NCI-H146 treated with DMSO at 0.1 percent for 48 hours (cell line): Measurements from ENCODE around the gene PIGU.
A peak's percentile ranks its signal among the peaks of the same experiment; 100 is the strongest.

Source experiments
- DNase-seq: peaks from one replicate; lab custom pipeline; 2025; ENCODE audit not compliant: unreplicated experiment; lab: John Stamatoyannopoulos, UW

Gene PIGU

DNA sequence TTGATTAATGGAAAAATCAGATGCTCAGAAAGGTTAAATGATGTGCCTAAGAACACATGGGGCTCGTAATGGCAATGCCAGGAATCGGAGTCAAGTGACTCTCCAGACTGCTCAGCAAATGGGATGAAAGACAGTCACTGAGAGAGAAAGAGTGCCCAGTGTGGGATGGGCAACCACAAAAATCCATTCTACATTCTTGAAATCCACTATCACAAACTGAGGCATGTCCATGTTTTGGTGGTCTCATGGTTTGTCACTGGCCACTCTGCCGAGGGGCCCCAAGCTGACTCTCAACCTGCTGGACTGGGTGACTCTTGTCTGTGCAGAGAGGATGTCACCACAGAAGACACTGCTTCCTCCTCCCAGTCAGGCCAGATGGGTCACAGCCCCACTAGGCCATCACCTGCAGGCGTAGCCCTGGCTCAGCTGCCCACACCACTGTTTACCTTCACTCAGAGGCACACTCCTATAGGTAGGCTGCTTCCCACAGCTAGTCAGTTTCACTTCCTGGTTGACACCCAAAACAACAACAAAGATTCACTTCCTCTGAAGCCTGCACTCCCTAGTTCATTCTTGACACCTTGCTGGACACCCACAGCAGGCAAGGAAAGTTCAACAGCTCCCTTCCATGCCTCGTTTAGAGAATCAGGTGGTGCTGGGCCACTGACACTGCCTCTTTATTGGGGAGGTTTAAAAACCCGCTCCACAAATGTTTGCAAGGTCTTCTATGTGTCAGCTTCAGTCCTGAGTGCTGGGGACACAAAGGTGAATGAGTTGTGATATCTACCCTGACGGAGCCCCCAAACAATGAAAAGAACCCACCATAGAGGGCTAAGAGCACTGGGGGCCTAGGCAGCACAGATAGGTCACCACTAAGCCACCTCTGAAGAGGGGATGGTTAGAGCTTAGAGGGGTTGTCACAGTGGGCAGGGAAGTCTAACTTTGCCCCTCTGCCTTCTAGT is 96.6 kb downstream of the PIGU start:
- DNase-seq: no peak

DNA sequence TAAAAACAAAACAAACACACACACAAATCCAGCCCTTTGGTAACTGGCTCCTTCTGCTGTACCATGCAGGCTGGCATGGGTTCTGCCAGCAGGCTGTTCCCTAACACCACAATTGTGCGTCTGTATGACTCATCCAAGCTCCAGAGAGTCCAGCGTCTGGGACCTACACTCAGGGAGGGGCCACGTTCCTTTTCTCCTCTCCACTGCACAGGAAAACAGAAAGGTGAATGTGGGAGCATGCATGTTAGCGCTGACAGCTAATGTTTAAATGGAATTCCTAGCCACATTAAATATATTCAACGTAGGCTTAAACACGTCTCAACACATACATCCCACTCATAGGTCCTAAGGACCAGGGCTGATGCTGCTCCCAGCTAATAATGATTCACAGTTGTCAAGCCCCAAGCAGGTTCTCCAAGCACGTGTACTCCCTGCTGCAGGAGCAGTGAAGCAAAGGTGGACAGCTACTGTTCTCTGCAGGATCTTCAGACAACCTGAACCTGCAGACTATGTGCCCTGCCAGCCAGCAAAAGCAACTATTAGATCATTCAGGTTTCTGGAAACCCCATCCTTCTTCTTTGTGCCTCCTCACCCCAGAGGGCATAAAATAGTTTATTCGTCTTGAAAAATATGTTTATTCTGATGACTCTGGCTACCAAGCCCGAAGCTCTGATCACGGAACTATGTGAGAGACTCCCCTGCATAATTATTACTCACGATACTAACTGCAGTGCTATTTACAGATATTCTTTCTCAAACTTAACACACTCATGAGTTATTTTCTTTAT is 97.5 kb downstream of the PIGU start:
- no peak for DNase-seq

DNA sequence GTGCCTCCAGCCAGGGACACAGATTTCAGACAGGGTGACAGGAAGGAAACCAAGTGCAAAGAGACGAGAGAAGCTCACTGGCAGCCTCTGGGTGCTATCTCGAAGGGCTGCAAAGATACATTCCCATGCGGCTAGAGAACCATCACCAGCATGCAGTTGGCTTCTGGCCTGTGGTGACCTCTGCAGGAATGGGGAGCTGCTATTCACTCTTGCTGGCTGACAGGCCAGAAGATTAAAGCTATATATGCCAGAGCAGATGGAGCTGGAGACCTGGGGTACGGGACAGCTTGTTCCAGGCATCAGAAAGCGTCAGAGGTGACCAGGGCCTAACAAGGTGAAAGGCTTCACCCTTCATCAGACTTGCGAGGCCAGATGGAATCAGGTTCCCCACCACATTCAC is 98.4 kb downstream of the PIGU start:
- DNase-seq: no peak

DNA sequence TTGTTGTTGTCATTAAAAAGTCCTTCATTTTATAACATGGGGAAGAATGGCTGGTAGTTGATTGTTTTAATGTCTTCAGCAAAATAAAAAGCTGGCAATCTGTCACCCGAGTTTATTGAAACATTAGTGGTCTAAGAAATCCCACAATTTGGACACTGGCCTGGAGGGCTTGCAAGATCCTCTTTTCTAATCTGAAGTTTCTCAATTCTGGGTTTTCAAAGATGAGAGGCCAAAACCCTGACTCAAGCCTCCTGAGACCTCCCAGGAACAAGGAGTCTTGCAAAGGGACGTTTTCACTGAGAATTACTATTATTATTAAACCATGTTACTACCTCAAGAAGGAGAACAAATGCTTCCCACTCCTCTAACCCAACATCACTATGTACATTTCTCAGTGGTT is 98.9 kb downstream of the PIGU start:
- no peak for DNase-seq

DNA sequence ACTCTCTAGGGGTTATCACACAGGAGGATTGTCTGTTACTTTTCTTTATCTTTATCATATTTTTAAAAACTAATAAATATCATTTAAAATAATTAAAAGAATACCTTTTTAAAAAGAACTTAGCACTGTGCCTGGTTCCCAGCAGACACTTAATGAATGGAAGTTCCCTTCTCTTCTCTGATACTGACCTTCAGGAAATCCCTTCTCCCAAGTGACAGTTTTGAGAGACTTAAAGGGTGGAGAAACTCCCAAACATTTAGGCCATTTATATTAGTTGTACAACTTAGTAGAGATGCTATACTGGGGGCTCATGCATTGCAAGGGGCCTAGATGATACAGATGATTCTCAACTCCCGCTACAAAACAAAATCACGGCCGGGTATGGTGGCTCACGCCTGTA is 99.8 kb downstream of the PIGU start:
- DNase-seq: no peak

DNA sequence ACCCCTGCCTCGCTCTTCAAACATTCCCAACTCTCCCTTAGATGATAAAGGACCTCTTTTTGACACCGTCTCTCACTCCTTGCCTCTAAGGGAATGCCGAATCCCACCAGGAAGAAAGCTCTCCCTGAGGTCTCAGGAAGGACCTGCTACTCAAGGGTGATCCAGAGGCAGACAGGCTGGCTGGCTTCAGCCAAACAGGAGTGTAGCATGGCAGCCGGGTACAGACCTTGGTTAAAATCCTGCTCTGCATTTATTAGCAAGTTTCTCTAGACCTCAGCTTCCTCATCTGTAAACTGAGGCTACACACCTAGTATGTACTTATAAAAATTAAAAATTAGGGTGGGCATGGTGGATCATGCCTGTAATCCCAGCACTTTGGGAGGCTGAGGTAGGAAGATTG is 101.1 kb downstream of the PIGU start:
- DNase-seq: no peak

DNA sequence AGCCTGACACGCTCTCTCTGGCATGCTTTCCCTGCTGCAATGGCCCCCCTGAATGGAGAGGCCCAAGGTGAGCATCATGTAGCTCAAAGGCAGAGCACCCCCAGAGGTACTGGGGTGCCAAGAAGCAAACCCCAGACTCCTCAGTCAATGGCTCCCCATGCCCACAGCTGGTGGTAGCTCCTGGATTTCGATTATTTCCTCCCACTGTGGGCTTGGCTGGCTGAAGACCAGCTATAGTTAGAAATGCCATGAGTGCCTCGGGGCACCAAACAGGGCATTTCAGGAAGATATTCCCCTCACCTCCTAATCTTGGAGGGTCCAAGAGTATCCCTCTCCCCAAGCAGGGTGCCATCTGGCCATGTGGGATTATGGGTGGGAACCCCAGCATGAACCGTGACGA is 101.6 kb downstream of the PIGU start:
- no peak for DNase-seq

DNA sequence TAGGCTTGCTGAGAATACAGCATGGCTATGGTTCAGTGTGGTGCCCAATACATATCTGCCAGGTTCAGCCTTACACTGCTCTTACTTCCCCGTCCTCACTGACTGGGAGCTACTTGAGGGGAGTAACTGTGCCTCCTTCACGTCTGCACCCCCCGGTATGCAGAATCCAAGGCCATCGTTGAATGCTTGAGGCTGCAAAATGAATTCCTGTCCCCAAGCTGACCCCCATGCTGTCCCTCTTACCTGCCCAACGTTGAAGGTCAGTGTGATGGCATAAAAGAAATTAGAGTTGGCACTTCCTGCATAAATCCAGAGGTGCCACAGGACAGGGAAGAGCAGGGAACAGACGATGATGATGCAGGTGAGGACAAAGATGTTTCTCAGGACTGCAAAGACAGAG is 102.0 kb downstream of the PIGU start:
- no peak for DNase-seq

DNA sequence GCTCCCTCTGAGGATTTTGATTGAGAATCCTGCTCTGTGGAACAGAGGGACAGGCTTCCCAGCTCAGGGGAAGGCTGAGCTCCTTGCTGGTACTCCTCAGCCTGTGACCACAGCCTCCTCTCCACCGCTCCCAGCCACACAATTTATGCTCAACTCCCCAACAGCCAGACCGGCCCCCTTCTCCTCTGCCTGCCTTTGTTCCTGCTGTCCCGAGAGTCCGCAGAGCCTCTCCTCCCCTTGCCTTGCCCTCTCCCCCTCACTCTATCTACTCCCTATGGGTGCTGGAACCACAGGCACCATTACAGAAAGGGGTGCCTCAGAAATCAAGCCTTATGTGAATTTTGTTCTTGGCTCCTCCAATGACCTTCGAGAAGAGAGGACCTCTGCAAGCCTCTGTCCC is 102.5 kb downstream of the PIGU start:
- no peak for DNase-seq

DNA sequence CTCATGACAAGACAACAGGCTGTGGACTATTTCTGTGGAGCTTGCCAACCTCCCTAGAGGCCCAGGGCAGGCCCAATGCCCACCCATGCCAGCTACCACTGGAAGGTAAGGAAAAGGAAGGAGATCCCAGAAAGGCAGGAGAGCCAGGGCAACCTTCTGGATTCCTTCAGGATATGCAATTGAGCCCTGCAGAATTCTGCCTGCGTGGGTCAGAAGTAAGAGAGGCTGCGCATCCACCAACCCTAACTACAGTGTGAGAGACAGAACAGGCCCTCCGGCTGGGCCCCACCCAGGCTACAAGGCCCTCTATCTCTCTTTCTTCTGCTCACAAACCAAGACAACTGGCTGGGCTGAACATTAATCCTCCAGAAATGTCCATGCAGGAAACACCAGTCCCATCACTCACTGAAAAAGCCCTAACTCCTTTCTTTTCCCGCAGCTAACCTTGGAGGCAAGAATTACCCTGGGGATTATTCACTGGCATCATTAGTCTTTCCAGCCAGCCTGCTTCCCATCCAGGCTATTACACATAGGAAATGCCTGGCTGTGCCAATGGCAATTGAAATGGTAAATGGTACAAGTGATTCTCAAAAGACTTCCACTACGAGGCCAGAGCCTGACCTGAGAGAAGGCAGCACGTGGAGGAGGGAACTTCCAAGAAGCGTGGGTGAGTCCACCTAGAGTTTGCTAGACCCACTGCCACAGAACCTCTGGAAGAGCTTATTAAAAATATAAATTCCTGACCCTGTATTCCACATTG is 103.2 kb downstream of the PIGU start:
- DNase-seq: no peak

DNA sequence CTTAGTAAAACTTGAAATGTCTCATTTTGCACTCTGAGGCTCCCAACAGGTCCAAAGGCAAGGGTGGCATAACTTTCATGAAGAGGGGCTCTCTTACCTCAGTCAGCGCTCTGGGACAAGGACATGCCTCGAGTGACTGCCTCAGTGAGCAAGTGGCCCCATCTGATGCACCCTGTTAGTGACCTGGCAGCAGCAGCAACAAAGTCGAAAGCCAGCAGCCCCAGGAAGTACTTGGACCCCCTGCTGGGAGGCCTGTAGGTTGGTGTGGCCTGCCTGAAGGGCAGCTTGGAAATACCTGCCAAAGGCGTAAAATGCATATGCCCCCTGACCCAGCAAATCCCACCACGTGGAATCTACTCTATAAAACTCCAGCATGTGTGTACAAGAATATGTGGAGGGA is 105.1 kb downstream of the PIGU start:
- no peak for DNase-seq

DNA sequence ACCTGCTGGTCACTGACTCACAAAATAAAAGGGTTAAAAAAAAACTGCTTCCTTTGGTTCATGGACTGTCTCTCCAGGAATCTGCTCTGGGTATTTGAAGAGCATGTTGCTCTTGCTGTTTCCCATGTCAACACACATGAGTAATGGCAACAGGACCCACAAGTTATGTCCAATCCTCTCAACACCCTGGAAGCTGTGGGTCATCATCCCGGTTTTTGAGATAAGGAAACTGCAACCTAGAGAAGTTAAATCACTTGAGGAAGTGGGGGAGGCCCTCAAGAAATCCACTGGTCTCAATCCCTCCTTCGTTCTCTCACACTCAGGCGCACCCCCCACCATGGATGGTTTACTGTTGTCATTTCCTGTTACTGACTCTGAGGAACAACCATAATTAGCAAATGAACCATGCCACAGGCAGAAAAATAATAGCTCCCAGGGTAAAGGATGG is 106.0 kb downstream of the PIGU start:
- no peak for DNase-seq

DNA sequence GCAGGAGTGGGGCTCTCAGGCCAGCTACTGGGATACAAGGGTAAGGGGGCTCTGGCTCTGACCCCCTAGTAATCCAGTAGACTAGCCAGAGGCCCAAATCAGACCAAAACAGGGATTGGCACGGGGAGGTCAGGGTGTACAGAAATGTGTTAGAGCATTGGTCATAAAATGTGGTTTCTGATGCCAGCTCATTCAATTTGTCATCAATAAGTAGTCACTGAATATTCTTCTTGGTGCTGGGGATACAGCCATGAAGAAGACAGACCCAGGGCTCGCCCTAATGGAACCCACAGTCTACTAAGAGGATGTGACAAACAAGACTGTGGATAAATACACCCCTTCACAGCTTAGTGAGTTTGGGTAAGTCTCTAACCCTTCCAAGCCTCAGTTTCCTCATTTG is 107.3 kb downstream of the PIGU start:
- DNase-seq: no peak

DNA sequence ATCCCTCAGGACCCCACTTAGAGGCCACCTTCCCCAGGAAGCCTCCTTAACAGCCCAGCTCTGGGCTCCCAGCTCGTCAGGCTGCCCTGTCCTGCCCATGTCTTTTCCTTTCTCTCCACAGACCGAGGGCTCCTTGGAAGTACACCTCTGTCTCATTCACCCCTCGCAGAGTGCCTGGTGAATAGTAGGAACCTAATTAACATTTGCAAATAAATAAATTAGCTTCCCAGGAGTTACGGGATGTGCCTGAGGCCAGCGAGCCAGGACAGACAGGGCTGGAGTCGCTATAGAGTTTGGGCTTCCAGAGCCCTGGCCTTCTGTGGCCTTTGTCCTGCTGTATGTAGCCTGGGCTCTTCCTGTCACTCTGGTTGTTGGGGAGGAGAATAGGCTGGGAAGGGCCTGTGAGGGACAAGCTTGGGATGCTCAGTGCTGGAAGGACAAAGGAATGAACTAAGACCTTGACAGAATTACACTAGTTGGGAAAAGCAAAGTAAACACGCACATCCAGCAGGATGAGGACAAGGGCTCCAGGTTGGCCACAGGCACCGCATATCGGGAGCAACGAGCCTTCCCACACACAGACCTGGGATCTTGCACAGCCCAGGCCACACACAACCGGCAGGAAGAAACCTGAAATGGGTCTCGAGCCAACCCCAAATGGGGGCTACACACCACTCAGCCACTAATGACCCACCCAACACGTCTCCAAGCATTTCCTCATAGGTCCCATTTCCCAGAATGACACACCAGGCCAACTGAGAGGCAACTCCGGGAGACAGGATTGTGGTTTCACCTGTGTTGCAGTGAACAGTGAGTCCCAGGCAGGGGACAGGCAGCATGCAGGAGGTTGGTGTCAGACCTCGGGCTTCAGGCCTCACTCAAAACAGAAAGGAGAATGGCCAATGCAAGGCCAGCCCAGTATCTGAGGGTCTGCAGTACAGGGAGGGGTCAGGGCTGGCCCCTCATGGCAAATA is 108.7 kb downstream of the PIGU start:
- DNase-seq: no peak

DNA sequence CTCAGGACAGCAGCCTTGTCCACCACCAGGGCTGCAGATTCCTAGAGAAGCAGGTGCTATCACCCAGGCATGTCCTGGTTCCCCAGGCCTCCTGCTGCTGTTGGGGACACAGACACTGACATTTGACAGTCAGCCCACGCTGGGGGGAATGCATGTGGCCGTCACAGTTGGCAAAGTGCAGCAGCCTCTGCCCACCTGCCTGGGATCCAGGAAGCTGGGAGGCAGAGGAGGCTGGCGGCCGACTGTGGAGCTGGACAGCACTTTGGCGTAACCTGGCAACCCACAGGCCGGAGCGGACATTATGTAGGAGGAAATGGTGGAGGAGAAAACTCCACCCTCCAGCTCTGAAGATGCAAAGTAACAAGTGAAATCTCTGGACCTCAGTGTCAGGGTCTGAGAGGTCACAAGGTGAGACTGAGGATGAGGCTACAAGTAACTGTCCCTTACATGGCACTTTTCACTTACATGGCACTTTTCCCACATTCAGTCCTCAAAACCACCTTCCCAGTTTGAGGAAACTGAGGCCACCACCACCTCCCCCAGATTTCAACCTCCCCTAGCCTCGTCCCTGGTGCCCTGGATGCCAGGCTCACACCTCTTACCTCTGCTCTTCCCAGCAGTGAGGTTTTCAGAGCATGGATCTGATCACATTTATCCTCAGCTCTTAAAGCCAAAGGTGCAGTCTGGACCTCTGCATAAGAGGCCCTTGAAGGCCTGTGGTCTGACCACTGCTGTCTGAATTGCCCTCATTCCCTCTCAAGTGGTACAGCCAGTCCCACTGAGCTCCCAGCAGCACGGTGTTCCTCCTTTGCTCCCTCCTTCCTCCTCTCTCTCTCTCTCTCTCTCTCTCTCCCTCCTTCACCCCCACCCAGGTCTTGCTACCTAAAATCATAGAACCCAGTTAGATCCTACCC is 109.7 kb downstream of the PIGU start:
- DNase-seq: no peak

DNA sequence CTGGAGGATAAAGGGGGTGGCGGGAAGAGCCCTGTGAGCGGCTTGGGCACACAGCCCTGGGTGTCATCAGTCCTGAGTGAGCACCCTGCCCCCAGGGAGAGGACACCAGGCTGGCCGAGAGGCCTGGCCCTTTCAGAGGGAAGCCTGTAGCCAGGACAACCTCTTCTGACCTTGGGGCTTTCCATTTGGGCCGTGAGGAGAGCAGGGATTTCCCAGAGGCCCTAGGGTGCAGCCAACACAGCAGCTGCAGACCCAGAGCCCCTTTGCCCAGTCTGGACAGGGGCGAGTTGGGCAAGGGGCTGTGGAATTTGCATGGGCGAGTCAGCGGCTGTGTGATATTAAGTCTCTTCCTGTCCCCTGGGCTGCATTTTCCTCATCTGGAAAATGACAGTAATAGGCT is 112.1 kb downstream of the PIGU start:
- DNase-seq: no peak

DNA sequence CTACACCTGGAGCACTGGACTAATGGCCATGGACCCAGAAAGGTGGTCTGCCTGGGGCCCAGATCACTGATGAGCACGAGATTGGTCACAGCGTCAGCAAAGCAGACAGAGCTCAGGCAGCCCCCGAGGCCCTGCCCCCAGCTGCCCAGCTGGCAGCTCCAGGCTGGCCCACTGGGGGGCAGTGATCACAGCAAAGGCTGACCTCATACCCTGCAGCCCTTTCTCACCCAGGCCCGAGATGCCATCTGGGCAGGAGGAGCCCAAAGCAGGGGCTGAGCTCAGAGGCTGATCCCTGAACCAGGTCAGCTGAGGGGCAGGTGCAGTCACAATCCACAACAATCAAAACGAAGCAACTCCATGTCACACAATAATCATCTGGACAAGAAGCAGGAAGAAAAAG is 114.3 kb downstream of the PIGU start:
- peak; percentile 18 for DNase-seq

DNA sequence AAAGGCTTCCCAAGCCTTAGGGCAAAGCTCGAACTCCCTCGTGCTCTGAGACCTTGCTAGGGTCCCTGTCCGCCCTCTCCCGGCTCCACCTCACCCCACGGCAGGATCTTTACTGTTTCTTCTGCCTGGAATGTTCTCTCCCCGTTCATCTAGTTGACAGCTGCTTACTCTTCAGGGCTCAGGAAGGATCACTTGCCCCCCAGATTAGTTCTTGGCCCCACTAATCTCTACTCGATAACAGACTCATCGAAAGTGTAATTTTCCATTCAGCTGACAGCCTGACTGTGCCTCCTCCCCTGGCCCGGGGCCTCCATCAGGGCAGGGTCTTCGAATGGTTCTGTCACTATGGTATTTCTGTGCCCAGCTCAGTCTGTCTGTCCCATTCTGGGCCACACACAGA is 115.2 kb downstream of the PIGU start:
- DNase-seq: no peak

DNA sequence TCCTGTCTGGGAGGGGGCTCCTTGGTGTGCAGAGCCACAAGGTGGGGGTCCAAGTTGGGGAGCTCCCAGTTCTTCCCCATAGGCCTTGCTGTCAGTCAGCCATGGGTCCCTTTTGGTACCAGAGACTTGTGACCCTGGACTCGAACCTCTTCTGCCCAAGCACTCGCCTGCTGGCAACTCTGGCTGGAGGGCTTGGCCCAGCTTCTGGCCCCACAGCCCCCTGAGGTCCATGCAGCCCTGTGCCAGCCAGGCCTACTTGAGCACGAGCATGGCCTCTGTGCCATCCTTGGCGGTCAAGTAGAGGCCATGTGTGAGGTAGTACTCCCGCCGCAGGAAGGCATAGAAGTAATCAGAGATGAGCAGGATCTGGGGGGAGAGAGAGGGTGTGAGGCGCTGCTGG is 116.3 kb downstream of the PIGU start:
- DNase-seq: no peak
